ENCODE data around the gene RAP1B. TPM values are rescaled to one million over a fixed set of nuclear protein-coding genes. Genes with fewer than 3 reads are reported as not detected.

Gene RAP1B
- total and polyA plus RNA-seq, 2 donors (not counting 3 experiments of a cell fraction or from before 2014, with no cell fraction given), result 147 to 174 TPM

- Histone ChIP-seq H3K27me3 (ENCODE audit: control insufficient read depth in 2 of 2, insufficient read depth in 2 of 2, low read length in 2 of 2) (no peaks in the 10 kb centered on the region), H3K4me2 (ENCODE audit: insufficient read depth, low read length) (peak overlapping the region; percentile 95), H3K4me3 (replicated peaks in 1 of 3; ENCODE audit: insufficient read depth in 1 of 3, low read depth in 1 of 3, low read length in 3 of 3) (no peak overlapping the region), H3K9ac (replicated peaks; ENCODE audit: extremely low read depth, insufficient read depth, low read length) (no peak overlapping the region), H3K9me3 (replicated peaks; ENCODE audit: control insufficient read depth, insufficient read depth, low read length) (no peaks in the 10 kb centered on the region), H3K9me1 (replicated peaks; ENCODE audit: control insufficient read depth, extremely low read depth, insufficient read depth, low read length) (no peaks in the 10 kb centered on the region), H3K27ac (ENCODE audit: insufficient read depth, low read depth, low read length) (no peak overlapping the region), H4K20me1 (replicated peaks; ENCODE audit: control insufficient read depth, extremely low read depth, insufficient read depth, low read length) (peaks cover 22% of the 10 kb centered on the region), H3K36me3 (ENCODE audit: control insufficient read depth in 2 of 2, extremely low read depth in 1 of 2, insufficient read depth in 2 of 2, low read length in 2 of 2) (peaks cover 0 to 2% of the 10 kb centered on the region in 2 experiments), H2AFZ (ENCODE audit: low read depth, low read length) (no peak overlapping the region), H3K79me2 (ENCODE audit: control insufficient read depth, insufficient read depth, low read length) (peaks cover 85% of the 10 kb centered on the region), H3K4me1 (ENCODE audit: control insufficient read depth, extremely low read depth, insufficient read depth, low read length) (peaks cover 33% of the 10 kb centered on the region)
- CTCF ChIA-PET, result interaction anchor here (0.8 kb wide), 1 partner anchor 9 kb away, joined by 4 read pairs; no protein-coding TSS in a partner anchor
- TF ChIP-seq MAX (IDR thresholded peaks at IDR 0.05; ENCODE audit: insufficient read depth, insufficient read length), result no peak
- TF ChIP-seq JUN (IDR thresholded peaks at IDR 0.05; ENCODE audit: borderline replicate concordance, insufficient read depth, insufficient read length, low read depth), result no peak
- TF ChIP-seq FOS (IDR thresholded peaks at IDR 0.05; ENCODE audit: borderline replicate concordance, insufficient read depth, low read length), result no peak
- TF ChIP-seq POLR2A (IDR thresholded peaks at IDR 0.05; ENCODE audit: low read depth, low read length), result no peak
- TF ChIP-seq MYC (IDR thresholded peaks at IDR 0.05; ENCODE audit: low read depth, low read length), result no peak
- TF ChIP-seq EZH2 (IDR thresholded peaks at IDR 0.05; ENCODE audit: borderline replicate concordance, low read depth, low read length, severe bottlenecking), result no peak
- TF ChIP-seq CTCF (IDR thresholded peaks at IDR 0.05; ENCODE audit: extremely low read depth in 1 of 2, insufficient read depth in 1 of 2, low read depth in 1 of 2, low read length in 2 of 2), result no peak
- TF ChIP-seq POLR2AphosphoS5 (IDR thresholded peaks at IDR 0.05; ENCODE audit: insufficient read depth, low read depth, low read length), result no peak
- TF ChIP-seq GATA2 (IDR thresholded peaks at IDR 0.05; ENCODE audit: insufficient read depth, insufficient read length, low read depth, low read length), result no peak
- FAIRE-seq, result no peak
- intact Hi-C loops (cut with micrococcal nuclease), result loop anchor here (5.0 to 10.0 kb wide), 7 partner anchors 47 to 620 kb away; partner anchors contain the start of genes CPSF6, IL26, MDM2 and SLC35E3
- dilution Hi-C loops (cut with MboI; ENCODE audit: extremely low pct_ligation_motif_present, low sequenced_read_pairs), result no loop called here
- no TSS peak for BruUV-seq (replicated peaks)
- POLR2A ChIA-PET, result no interaction called here
- no peak for DNase-seq (ENCODE audit: low read depth, low spot score)
Measured at GRCh38 chr12:68614769-68615168, 4.1 kb downstream of the RAP1B start.
